WTC11 (cell line): ENCODE results near the gene MEDAG.

Source experiments
- AFF4 ChIP-seq: sonication (generic); formaldehyde crosslinking; IDR thresholded peaks from 2 replicates; pipeline ENCODE4 v1.8.1; 2023; ENCODE audit warnings: mild to moderate bottlenecking, missing genetic modification reagents, borderline replicate concordance
- FOXP1 ChIP-seq: sonication (generic); formaldehyde crosslinking; IDR thresholded peaks from 2 replicates; pipeline ENCODE4 v1.8.0; 2022; ENCODE audit warnings: missing genetic modification reagents, mild to moderate bottlenecking, moderate library complexity, borderline replicate concordance
- GTF2I ChIP-seq: fragments of 250-450 bp; sonication (Bioruptor Pico); conservative IDR thresholded peaks from 2 replicates; pipeline ENCODE4 v1.4.0; 2021; ENCODE audit warnings: mild to moderate bottlenecking
- MLX ChIP-seq: sonication (generic); formaldehyde crosslinking; IDR thresholded peaks from 2 replicates; pipeline ENCODE4 v1.8.1; 2023; ENCODE audit warnings: mild to moderate bottlenecking, missing genetic modification reagents, moderate library complexity
- NR3C1 ChIP-seq: sonication (generic); formaldehyde crosslinking; conservative IDR thresholded peaks from 2 replicates; pipeline ENCODE4 v1.8.1; 2023; ENCODE audit warnings: low read depth, mild to moderate bottlenecking, missing genetic modification reagents
- OVOL2 ChIP-seq: fragments of 250-450 bp; sonication (Bioruptor Pico); IDR thresholded peaks from 2 replicates; pipeline ENCODE4 v1.9.0; 2021; ENCODE audit warnings: mild to moderate bottlenecking, borderline replicate concordance
- TEAD1 ChIP-seq: sonication (generic); formaldehyde crosslinking; IDR thresholded peaks from 2 replicates; pipeline ENCODE4 v1.8.0; 2022; ENCODE audit warnings: mild to moderate bottlenecking, missing genetic modification reagents
- TF ChIP-seq, protein P1 (sequence below): fragments of 200-600 bp; IDR thresholded peaks from 2 replicates; pipeline ENCODE4 v1.8.0; 2022; ENCODE audit warnings: antibody characterized with exemption

- no peak for TF ChIP-seq AFF4 (CRISPR knock-in tag)
- TF ChIP-seq, protein P1, sequence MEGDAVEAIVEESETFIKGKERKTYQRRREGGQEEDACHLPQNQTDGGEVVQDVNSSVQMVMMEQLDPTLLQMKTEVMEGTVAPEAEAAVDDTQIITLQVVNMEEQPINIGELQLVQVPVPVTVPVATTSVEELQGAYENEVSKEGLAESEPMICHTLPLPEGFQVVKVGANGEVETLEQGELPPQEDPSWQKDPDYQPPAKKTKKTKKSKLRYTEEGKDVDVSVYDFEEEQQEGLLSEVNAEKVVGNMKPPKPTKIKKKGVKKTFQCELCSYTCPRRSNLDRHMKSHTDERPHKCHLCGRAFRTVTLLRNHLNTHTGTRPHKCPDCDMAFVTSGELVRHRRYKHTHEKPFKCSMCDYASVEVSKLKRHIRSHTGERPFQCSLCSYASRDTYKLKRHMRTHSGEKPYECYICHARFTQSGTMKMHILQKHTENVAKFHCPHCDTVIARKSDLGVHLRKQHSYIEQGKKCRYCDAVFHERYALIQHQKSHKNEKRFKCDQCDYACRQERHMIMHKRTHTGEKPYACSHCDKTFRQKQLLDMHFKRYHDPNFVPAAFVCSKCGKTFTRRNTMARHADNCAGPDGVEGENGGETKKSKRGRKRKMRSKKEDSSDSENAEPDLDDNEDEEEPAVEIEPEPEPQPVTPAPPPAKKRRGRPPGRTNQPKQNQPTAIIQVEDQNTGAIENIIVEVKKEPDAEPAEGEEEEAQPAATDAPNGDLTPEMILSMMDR, result no peak
- no peak for TF ChIP-seq OVOL2 (CRISPR knock-in tag)
- no peak for TF ChIP-seq TEAD1 (CRISPR knock-in tag)
- TF ChIP-seq FOXP1 (CRISPR knock-in tag), result no peak
- TF ChIP-seq MLX (CRISPR knock-in tag), result no peak
- no peak for TF ChIP-seq GTF2I (CRISPR knock-in tag)
- TF ChIP-seq NR3C1 (CRISPR knock-in tag), result no peak
Observed at GRCh38 chr13:30933354-30933670, 27.2 kb downstream of the MEDAG start.
